ENCODE data around the gene C17orf100.
A peak's percentile ranks its signal among the peaks of the same experiment; 100 is the strongest.
"Not testable (repeated sequence)": the region's sequence is repeated elsewhere in the genome, so short reads cannot be mapped to it uniquely, and the experiment has no call there.

C17orf100 gene

GRCh38 chr17:6657633-6658287 lies 6.2 kb downstream of the C17orf100 start:
- ATAC-seq, result peak; percentile 9
- Mint-ChIP-seq H3K27me3 (no peaks in the 10 kb centered on the region), H3K27ac (peak overlapping the region; percentile 80 to 94), H3K4me1 (peaks cover 65% of the 10 kb centered on the region), H3K4me3 (peak overlapping the region; percentile 89 to 93), H3K9me3 (no peaks in the 10 kb centered on the region)
- DNase-seq, result no peak

DNA sequence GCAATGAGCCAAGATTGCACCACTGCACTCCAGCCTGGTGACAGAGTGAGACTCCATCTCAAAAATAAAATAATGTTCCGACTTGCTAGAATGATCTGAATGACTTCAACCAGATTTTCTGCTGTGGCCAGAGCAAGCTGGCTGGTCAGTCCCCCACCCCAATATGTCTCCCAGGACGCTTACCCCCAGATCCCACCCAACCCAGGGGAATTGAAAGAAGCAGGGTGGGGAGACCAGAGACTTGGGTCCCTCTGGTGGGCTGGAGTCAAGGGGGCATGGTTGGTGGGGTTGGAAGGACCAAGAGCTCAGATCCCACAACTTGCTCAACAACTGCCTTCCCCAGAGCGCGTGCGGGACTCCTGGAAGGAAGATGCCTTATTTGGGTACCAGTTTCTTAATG lies 6.8 kb downstream of the C17orf100 start:
- peaks cover 60% of the 10 kb centered on the region for H3K4me1 Mint-ChIP-seq
- DNase-seq, result not testable (repeated sequence)
- H3K4me3 Mint-ChIP-seq, result peak overlapping the region in 1 of 2 donors; percentile 93

GRCh38 chr17:6660101-6660500 lies 8.5 kb downstream of the C17orf100 start:
- H3K27ac Mint-ChIP-seq, result no peak overlapping the region
- no peaks in the 10 kb centered on the region for H3K9me3 Mint-ChIP-seq
- no peaks in the 10 kb centered on the region for H3K27me3 Mint-ChIP-seq
- peaks cover 47% of the 10 kb centered on the region for H3K4me1 Mint-ChIP-seq
- ATAC-seq (no peak), DNase-seq (no peak)
- peak overlapping the region in 1 of 2 donors; percentile 51 for H3K4me3 Mint-ChIP-seq

More for the DNA sequence above, 6.8 kb downstream of the C17orf100 start:
- not testable (repeated sequence) for H3K9me3 Mint-ChIP-seq, H3K27ac Mint-ChIP-seq, ATAC-seq, H3K27me3 Mint-ChIP-seq

GRCh38 chr17:6660805-6661463 lies 9.4 kb downstream of the C17orf100 start:
- Mint-ChIP-seq H3K4me1 (peaks cover 42% of the 10 kb centered on the region), H3K27ac (no peak overlapping the region), H3K4me3 (peak overlapping the region; percentile 34 to 51), H3K27me3 (no peaks in the 10 kb centered on the region), H3K9me3 (no peaks in the 10 kb centered on the region)
- DNase-seq (peak in 1 of 2 donors; percentile 36), ATAC-seq (peak; percentile 59)

GRCh38 chr17:6661464-6661848 lies 9.9 kb downstream of the C17orf100 start:
- Mint-ChIP-seq H3K4me1 (peaks cover 47% of the 10 kb centered on the region), H3K27ac (no peak overlapping the region), H3K4me3 (peak overlapping the region in 1 of 2 donors; percentile 34), H3K27me3 (no peaks in the 10 kb centered on the region), H3K9me3 (no peaks in the 10 kb centered on the region)
- ATAC-seq (no peak), DNase-seq (no peak)

GRCh38 chr17:6663200-6663599 lies 11.6 kb downstream of the C17orf100 start:
- ATAC-seq, H3K9me3 Mint-ChIP-seq, DNase-seq, H3K27me3 Mint-ChIP-seq, H3K27ac Mint-ChIP-seq, H3K4me3 Mint-ChIP-seq: not testable (repeated sequence)
- H3K4me1 Mint-ChIP-seq, result peaks cover 53% of the 10 kb centered on the region

DNA sequence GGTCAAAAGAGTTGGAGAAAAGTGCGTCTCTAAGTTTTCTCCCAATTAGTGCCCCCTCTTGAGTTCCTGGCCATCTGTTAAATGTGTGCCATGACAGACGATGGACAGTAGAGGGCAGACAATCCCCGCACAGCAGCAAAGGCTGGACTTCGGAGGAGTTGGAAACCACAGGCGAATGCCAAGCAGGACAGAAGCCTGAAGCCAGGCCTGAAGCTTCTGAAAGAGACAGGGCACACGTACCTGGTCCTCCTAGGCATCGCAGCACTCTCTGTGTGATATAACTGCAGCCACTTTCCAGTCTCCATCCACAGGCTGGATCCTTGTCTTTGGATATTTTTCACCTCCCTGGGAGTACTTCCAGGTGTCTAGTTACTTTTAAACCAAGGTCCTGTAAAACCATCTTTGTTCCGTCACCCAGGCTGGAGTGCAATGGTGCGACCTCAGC lies 14.5 kb downstream of the C17orf100 start:
- DNase-seq, result peak; percentile 36 to 40
- Mint-ChIP-seq H3K4me3 (no peak overlapping the region), H3K4me1 (peaks cover 32% of the 10 kb centered on the region), H3K9me3 (no peaks in the 10 kb centered on the region), H3K27ac (no peak overlapping the region), H3K27me3 (no peaks in the 10 kb centered on the region)
- peak; percentile 77 for ATAC-seq

DNA sequence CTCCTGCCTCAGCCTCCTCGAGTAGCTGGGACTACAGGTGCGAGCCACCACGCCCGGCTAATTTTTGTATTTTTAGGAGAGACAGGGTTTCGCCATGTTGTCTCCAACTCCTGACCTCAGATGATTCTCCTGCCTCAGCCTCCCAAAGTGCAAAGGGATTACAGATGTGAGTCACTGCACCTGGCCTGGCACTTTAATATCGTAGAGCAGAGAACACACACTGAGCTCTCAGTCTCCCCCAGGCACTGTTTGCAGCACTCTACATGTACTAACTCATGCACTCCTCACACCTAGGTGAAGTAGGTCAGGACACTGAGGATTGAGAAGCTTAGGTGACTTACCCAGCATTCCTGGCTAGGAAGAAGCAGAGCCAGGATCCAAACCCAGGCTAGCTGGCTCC lies 15.0 kb downstream of the C17orf100 start:
- DNase-seq (no peak), ATAC-seq (no peak)
- peaks cover 27% of the 10 kb centered on the region for H3K4me1 Mint-ChIP-seq
- no peaks in the 10 kb centered on the region for H3K9me3 Mint-ChIP-seq
- H3K27me3 Mint-ChIP-seq, result no peaks in the 10 kb centered on the region
- no peak overlapping the region for H3K27ac Mint-ChIP-seq
- H3K4me3 Mint-ChIP-seq, result no peak overlapping the region

DNA sequence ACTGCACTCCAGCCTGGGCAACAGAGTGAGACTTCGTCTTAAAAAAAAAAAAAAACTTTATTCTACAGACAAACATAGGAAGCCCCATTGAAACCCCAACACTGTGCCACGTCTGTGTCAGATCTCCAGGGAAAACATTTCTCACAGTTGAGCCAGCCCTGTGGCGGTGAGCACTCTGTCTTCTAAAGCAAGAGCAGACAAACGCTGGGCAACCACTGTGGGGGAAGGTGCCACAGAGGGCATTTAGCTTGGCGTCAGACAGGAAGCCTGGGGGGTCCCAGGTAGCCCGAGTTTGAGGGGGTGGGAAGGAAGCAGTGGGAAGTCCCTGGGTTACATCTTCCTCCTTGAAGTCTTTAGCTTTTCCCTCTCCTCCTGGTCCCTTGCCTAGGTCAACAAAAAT lies 16.0 kb downstream of the C17orf100 start:
- H3K4me3 Mint-ChIP-seq, result no peak overlapping the region
- no peaks in the 10 kb centered on the region for H3K27me3 Mint-ChIP-seq
- H3K9me3 Mint-ChIP-seq, result no peaks in the 10 kb centered on the region
- DNase-seq (no peak), ATAC-seq (peak; percentile 63)
- peaks cover 26% of the 10 kb centered on the region for H3K4me1 Mint-ChIP-seq
- no peak overlapping the region for H3K27ac Mint-ChIP-seq

DNA sequence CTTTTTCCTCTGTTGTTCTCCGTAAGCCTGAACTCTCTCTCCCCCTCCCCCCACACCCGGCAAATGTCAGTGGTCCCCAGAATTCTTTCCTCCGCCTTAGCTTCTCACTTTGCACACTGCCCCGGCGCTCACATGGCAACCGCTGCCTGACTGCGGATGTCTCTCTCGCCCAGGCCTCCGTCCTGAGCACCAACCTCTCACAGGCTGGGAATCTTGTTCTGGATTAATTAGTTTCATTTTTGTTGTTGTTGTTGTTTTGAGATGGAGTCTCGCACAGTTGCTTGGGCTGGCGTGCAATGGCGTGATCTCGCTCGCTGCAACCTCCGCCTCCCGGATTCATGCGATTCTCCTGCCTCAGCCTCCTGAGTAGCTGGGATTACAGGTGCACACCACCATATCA lies 16.7 kb downstream of the C17orf100 start:
- DNase-seq, result no peak
- H3K27ac Mint-ChIP-seq, result no peak overlapping the region
- H3K27me3 Mint-ChIP-seq, result no peaks in the 10 kb centered on the region
- ATAC-seq, result no peak
- H3K4me3 Mint-ChIP-seq, result no peak overlapping the region
- no peaks in the 10 kb centered on the region for H3K9me3 Mint-ChIP-seq
- H3K4me1 Mint-ChIP-seq, result peaks cover 26% of the 10 kb centered on the region

DNA sequence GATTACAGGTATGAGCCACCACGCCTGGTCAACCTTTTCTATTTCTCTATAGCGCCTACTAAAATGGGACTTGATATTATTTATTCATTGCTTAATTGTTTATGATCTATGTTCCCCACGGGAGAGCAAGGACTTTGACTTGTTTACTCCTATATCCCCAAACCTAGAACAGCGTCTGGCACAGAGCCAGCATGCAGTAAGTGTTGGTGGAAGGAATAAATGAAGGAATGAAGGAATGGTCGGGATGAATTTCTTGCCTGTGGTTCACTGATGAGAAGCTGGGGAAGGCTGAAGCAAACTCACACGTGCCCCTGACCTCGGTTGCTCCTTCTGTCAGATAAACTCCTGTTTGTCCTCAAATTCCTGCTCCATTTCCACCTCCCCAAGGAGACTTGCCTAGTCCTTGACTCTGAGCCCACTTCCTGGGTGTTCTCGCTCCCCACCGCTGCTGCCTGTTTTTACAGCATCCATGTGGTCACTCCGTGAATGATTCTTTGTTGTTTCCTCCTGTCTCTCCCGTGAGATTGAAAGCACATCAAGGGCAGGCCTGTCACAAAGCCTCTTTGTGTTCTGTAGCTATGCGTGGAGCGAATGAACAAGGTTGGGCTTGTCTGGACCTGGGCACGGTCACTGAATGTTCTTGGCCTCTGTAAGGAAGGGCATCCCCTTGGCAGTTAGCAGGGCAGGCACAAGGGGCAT lies 17.3 kb downstream of the C17orf100 start:
- H3K27ac Mint-ChIP-seq, result no peak overlapping the region

GRCh38 chr17:6669479-6670212 lies 18.1 kb downstream of the C17orf100 start:
- Mint-ChIP-seq H3K4me3 (no peak overlapping the region), H3K9me3 (no peaks in the 10 kb centered on the region), H3K4me1 (peaks cover 26% of the 10 kb centered on the region), H3K27me3 (no peaks in the 10 kb centered on the region), H3K27ac (no peak overlapping the region)
- no peak for DNase-seq
- no peak for ATAC-seq

More for the DNA sequence above, 17.3 kb downstream of the C17orf100 start:
- no peaks in the 10 kb centered on the region for H3K27me3 Mint-ChIP-seq
- H3K4me3 Mint-ChIP-seq, result no peak overlapping the region
- peaks cover 26% of the 10 kb centered on the region for H3K4me1 Mint-ChIP-seq
- ATAC-seq (no peak), DNase-seq (no peak)
- H3K9me3 Mint-ChIP-seq, result no peaks in the 10 kb centered on the region

DNA sequence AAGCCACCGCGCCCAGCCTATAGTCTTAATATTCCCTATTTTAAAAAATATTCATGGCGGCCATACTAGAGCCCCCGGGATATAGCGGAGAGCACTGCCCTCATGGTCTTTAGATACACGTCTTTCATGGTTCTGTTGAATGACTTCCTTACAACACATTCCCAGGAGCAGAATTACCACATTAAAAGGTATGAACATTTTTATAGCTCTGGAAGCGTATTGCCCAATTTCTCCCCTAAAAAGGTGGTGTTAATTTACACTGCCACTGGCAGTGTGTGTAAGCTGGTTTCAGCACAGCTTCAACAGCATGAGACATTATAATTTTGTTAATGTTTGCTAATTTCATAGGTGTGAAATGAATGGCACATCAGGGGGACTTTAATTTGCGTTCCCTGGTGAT lies 19.0 kb downstream of the C17orf100 start:
- Mint-ChIP-seq H3K4me1 (peaks cover 26% of the 10 kb centered on the region), H3K27me3 (no peaks in the 10 kb centered on the region), H3K9me3 (no peaks in the 10 kb centered on the region), H3K27ac (no peak overlapping the region), H3K4me3 (no peak overlapping the region)
- ATAC-seq, result no peak
- no peak for DNase-seq

DNA sequence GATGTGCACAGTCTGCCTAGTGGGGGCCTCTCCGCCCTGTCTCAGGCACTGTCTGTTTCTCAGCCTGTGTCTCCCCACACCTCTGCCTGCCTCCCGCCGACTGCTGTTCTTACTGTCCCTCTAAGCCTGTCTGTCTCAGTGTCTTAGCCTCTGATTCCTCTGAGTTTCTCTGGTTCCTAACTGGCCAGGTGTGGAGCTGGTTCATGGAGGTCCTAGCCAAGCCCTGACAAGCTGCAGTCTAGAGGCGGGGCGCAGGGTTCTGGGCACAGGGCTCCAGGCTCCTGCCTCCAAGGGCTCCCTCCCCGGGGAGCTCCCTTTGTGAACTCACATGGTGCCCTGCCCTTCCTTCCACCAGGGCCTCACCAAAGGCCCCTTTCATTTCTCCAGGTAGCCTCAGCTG lies 19.4 kb downstream of the C17orf100 start:
- Mint-ChIP-seq H3K4me1 (peaks cover 25% of the 10 kb centered on the region), H3K27me3 (no peaks in the 10 kb centered on the region), H3K4me3 (no peak overlapping the region), H3K27ac (no peak overlapping the region), H3K9me3 (no peaks in the 10 kb centered on the region)
- no peak for ATAC-seq
- DNase-seq, result no peak

DNA sequence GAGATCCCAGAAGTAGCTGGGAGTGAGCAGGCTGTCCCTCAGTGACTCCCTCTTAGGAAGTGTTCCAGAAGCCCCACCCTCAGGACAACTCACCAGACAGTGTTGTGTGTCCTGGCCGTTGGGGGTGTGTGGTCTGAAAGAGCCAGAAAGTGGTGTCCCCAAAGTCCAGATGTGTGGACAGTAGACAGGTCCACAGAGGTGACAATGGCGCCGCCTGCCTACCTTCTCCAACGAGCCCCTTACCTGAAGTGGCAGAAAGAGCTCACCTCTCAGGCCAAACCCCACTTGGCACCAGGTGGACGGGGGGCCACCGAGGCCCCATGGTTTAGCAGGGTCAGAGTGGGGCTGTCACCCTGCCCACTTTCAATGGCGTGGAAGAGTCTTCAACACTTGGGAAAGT lies 19.9 kb downstream of the C17orf100 start:
- H3K27ac Mint-ChIP-seq, result no peak overlapping the region
- no peaks in the 10 kb centered on the region for H3K9me3 Mint-ChIP-seq
- no peak overlapping the region for H3K4me3 Mint-ChIP-seq
- peaks cover under 1% of the 10 kb centered on the region for H3K27me3 Mint-ChIP-seq
- no peak for ATAC-seq
- DNase-seq, result no peak
- peaks cover 21% of the 10 kb centered on the region for H3K4me1 Mint-ChIP-seq

Data from stimulated activated naive CD8-positive, alpha-beta T cell treated with anti-CD3 and anti-CD28 coated beads, Interleukin-15, amount 100 ng/mL, for 72 hours (primary cell).